ENCODE data around the gene UGT1A3. TPM values are rescaled to one million over a fixed set of nuclear protein-coding genes. Genes with fewer than 3 reads are reported as not detected.

UGT1A3 gene
- total RNA-seq, 5 donors from 2014 or later (not counting 1 experiment from before 2014, with no cell fraction given): not detected

DNA sequence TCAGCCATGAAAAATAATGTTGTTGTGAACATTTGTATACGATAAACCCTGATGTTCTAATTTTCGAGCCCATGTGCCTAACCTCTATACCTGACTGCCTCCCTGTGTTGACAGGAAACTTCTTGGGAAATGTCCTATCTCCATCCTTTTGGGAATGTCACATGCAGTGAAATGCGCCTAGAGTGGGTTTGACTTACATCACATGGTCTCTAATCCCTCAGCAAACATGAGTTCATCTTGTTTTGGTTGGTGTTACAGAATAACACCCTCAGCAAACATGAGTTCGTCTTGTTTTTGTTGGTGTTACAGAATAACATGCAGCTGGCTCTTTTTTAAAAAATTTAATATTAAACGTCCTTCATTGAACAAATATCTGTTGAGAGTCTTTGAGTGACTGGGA lies 40.5 kb upstream of the UGT1A3 start:
- no peaks in the 10 kb centered on the region for H3K4me1 Mint-ChIP-seq
- ATAC-seq (replicated peaks in 1 of 4) (no peak), DNase-seq (no peak)
- Histone ChIP-seq H3K36me3 (ENCODE audit: control insufficient read depth in 2 of 2, extremely low read depth in 1 of 2, insufficient read depth in 1 of 2, low read length in 1 of 2) (no peaks in the 10 kb centered on the region), H3K4me3 (ENCODE audit: control insufficient read depth in 1 of 2, extremely low read depth in 1 of 2, low read length in 1 of 2) (no peak overlapping the region), H3K4me1 (ENCODE audit: control insufficient read depth in 1 of 2, extremely low read depth in 1 of 2, insufficient read depth in 2 of 2, low read length in 2 of 2) (no peaks in the 10 kb centered on the region), H3K27me3 (replicated peaks in 1 of 2; ENCODE audit: control insufficient read depth in 2 of 2, extremely low read depth in 1 of 2, insufficient read depth in 2 of 2, low read length in 1 of 2) (peaks cover 0 to 5% of the 10 kb centered on the region in 2 experiments), H3K27ac (ENCODE audit: low read length) (no peak overlapping the region), H3K9me3 (no peaks in the 10 kb centered on the region)
- no CpG with 5 or more reads among the region's 5 CpGs for WGBS (ENCODE audit: insufficient coverage)
- H3K9me3 Mint-ChIP-seq: no peaks in the 10 kb centered on the region
- peaks cover 2 to 9% of the 10 kb centered on the region in 2 donors for H3K27me3 Mint-ChIP-seq
- CTCF ChIA-PET: no interaction called here
- no peak overlapping the region for H3K27ac Mint-ChIP-seq
- no peaks in the 10 kb centered on the region for H3K36me3 Mint-ChIP-seq
- H3K4me3 Mint-ChIP-seq: no peak overlapping the region
- POLR2A ChIA-PET: no interaction called here

DNA sequence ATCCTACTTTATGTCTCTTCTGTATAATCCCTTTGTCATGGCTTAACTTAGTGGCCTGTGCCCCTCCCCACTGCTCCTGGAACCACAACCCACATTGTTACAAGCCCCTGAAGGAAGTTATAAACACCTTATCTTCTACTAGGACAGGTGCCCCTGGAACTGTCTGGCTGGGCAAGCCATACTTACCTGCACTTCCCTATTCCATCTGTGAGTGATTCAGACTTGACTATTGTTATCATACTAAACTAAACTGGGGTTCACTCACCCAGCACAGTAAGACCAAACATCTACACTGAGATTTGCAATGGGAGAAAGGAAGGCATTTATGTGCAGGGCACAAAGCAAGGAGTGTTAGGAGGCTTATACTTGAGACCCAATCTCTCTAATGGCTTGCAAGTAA lies 39.8 kb upstream of the UGT1A3 start:
- Mint-ChIP-seq H3K9me3 (no peaks in the 10 kb centered on the region), H3K27me3 (peaks cover 2 to 9% of the 10 kb centered on the region in 2 donors), H3K4me1 (no peaks in the 10 kb centered on the region), H3K27ac (no peak overlapping the region), H3K36me3 (no peaks in the 10 kb centered on the region), H3K4me3 (no peak overlapping the region)
- Histone ChIP-seq H3K4me1 (ENCODE audit: control insufficient read depth in 1 of 2, extremely low read depth in 1 of 2, insufficient read depth in 2 of 2, low read length in 2 of 2) (no peaks in the 10 kb centered on the region), H3K4me3 (ENCODE audit: control insufficient read depth in 1 of 2, extremely low read depth in 1 of 2, low read length in 1 of 2) (no peak overlapping the region), H3K27ac (ENCODE audit: low read length) (no peak overlapping the region), H3K36me3 (ENCODE audit: control insufficient read depth in 2 of 2, extremely low read depth in 1 of 2, insufficient read depth in 1 of 2, low read length in 1 of 2) (no peaks in the 10 kb centered on the region), H3K27me3 (replicated peaks in 1 of 2; ENCODE audit: control insufficient read depth in 2 of 2, extremely low read depth in 1 of 2, insufficient read depth in 2 of 2, low read length in 1 of 2) (peaks cover 0 to 5% of the 10 kb centered on the region in 2 experiments), H3K9me3 (no peaks in the 10 kb centered on the region)
- DNase-seq (no peak), ATAC-seq (replicated peaks in 1 of 4) (no peak)
- ChIA-PET POLR2A (no interaction called here), CTCF (no interaction called here)

DNA sequence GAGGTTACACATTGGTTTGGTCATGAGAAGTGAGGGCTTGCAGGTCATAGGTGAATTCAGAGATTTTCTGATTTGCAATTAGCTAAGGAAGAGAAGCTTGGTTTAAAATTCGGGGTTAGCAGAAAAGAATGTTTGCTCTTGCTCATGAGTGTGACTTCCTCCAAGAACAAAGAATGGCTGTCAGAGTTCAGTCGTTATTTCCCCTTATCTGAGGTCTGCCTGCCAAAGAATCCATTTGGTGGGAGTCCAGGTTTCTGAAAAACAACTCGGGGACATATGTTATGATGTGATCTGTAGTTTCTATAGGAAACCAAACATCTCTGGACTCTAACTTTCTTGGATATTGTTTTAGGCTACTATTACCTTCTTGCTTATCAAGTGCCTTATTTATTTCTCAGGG lies 39.3 kb upstream of the UGT1A3 start:
- H3K27ac Mint-ChIP-seq: no peak overlapping the region
- peaks cover 2 to 9% of the 10 kb centered on the region in 2 donors for H3K27me3 Mint-ChIP-seq
- POLR2A ChIA-PET: no interaction called here
- no peaks in the 10 kb centered on the region for H3K36me3 Mint-ChIP-seq
- ATAC-seq (replicated peaks in 1 of 4) (no peak), DNase-seq (no peak)
- no peak overlapping the region for H3K4me3 ChIP-seq (ENCODE audit: control insufficient read depth in 1 of 2, extremely low read depth in 1 of 2, low read length in 1 of 2)
- no peaks in the 10 kb centered on the region for H3K36me3 ChIP-seq (ENCODE audit: control insufficient read depth in 2 of 2, extremely low read depth in 1 of 2, insufficient read depth in 1 of 2, low read length in 1 of 2)
- no peak overlapping the region for H3K27ac ChIP-seq (ENCODE audit: low read length)
- no peak overlapping the region for H3K4me3 Mint-ChIP-seq
- CTCF ChIA-PET: no interaction called here
- no peaks in the 10 kb centered on the region for H3K9me3 ChIP-seq
- peaks cover 0 to 5% of the 10 kb centered on the region in 2 experiments for H3K27me3 ChIP-seq (replicated peaks in 1 of 2; ENCODE audit: control insufficient read depth in 2 of 2, extremely low read depth in 1 of 2, insufficient read depth in 2 of 2, low read length in 1 of 2)
- H3K4me1 ChIP-seq (ENCODE audit: control insufficient read depth in 1 of 2, extremely low read depth in 1 of 2, insufficient read depth in 2 of 2, low read length in 2 of 2): no peaks in the 10 kb centered on the region
- no peaks in the 10 kb centered on the region for H3K4me1 Mint-ChIP-seq
- H3K9me3 Mint-ChIP-seq: no peaks in the 10 kb centered on the region
- no CpG with 5 or more reads among the region's 3 CpGs for WGBS (ENCODE audit: insufficient coverage)

DNA sequence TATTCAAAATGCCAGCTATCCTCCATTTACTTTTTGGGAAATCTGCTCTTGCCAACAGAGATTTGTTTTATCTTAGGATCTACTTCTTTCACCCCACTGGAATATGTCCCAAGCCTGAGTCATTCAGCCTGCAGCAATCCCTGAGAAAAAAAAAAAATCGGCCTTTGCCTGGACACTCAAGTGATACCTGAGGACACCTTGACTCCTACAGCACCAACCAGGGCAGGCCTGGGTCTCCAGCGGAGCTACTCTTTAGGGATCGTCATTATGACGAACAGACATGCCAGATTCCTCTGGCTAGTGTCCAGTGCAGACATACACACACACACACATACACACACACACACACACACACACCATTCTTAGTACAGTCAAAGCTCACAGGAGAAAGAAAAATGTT lies 38.4 kb upstream of the UGT1A3 start:
- Histone ChIP-seq H3K27me3 (replicated peaks in 1 of 2; ENCODE audit: control insufficient read depth in 2 of 2, extremely low read depth in 1 of 2, insufficient read depth in 2 of 2, low read length in 1 of 2) (peaks cover 0 to 5% of the 10 kb centered on the region in 2 experiments), H3K27ac (ENCODE audit: low read length) (no peak overlapping the region), H3K4me1 (ENCODE audit: control insufficient read depth in 1 of 2, extremely low read depth in 1 of 2, insufficient read depth in 2 of 2, low read length in 2 of 2) (no peaks in the 10 kb centered on the region), H3K4me3 (ENCODE audit: control insufficient read depth in 1 of 2, extremely low read depth in 1 of 2, low read length in 1 of 2) (no peak overlapping the region), H3K36me3 (ENCODE audit: control insufficient read depth in 2 of 2, extremely low read depth in 1 of 2, insufficient read depth in 1 of 2, low read length in 1 of 2) (no peaks in the 10 kb centered on the region), H3K9me3 (no peaks in the 10 kb centered on the region)
- Mint-ChIP-seq H3K27me3 (peaks cover 2 to 9% of the 10 kb centered on the region in 2 donors), H3K4me1 (no peaks in the 10 kb centered on the region), H3K27ac (no peak overlapping the region), H3K9me3 (no peaks in the 10 kb centered on the region), H3K36me3 (no peaks in the 10 kb centered on the region), H3K4me3 (no peak overlapping the region)
- ChIA-PET CTCF (no interaction called here), POLR2A (no interaction called here)
- ATAC-seq (replicated peaks in 1 of 4) (no peak), DNase-seq (no peak)
- 60% methylated on average over 1 of the region's 4 CpGs for WGBS (ENCODE audit: insufficient coverage)

DNA sequence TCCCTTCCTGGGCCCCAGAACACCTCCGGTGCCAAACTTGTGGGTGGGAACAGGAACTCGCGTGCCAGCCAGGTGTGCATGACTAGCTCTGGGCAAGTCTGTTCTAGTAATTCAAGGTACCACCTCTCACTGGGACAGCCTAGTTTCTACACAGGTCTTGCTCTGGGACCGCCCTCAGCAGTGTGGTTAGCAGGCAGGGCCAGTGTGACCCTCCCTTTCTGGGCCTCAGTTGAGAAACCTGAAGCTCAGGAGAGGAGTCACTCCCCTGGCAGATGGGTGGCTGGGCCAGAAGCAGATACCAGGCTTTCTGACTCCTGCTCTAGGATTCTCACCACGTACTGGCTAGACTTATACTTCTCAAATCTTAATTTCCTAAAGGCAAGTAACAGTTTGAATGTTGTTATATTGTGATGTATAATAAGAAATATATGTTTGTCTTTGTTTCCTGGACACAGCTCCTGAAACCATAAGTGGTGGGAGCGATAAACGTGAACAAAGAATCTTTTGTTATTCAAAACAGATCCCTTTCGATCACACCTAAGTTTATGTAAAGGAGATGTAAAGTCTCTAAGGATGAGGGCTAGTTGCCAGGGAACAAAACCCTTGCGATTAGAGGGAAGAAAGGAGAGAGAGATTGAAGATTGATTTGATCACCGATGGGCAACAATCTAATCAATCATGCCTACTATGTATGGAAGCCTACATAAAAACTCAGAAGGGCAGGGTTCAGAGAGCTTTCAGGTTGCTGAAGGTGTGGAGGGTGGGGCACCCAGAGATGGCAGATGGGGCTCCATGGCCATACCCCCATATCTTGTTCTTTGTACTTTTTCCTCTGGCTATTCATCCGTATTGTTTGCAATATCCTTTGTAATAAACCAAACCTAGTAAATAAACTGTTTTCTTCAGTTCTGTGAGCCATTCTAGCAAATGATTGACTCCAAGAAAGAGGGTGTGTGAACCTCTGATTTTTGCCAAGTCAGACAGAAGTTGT lies 37.1 kb upstream of the UGT1A3 start:
- H3K27me3 ChIP-seq (replicated peaks in 1 of 2; ENCODE audit: control insufficient read depth in 2 of 2, extremely low read depth in 1 of 2, insufficient read depth in 2 of 2, low read length in 1 of 2): peaks cover 0 to 5% of the 10 kb centered on the region in 2 experiments
- POLR2A ChIA-PET: no interaction called here
- 76% methylated on average over 4 of the region's 11 CpGs for WGBS (ENCODE audit: insufficient coverage)
- no peaks in the 10 kb centered on the region for H3K4me1 Mint-ChIP-seq
- no peak overlapping the region for H3K27ac ChIP-seq (ENCODE audit: low read length)
- H3K4me1 ChIP-seq (ENCODE audit: control insufficient read depth in 1 of 2, extremely low read depth in 1 of 2, insufficient read depth in 2 of 2, low read length in 2 of 2): no peaks in the 10 kb centered on the region
- peaks cover 5% of the 10 kb centered on the region in 2 donors for H3K27me3 Mint-ChIP-seq
- CTCF ChIA-PET: no interaction called here
- H3K9me3 ChIP-seq: no peaks in the 10 kb centered on the region
- H3K36me3 Mint-ChIP-seq: no peaks in the 10 kb centered on the region
- DNase-seq (no peak), ATAC-seq (replicated peaks in 1 of 4) (no peak)
- no peak overlapping the region for H3K4me3 Mint-ChIP-seq
- H3K4me3 ChIP-seq (ENCODE audit: control insufficient read depth in 1 of 2, extremely low read depth in 1 of 2, low read length in 1 of 2): no peak overlapping the region
- H3K27ac Mint-ChIP-seq: no peak overlapping the region
- H3K9me3 Mint-ChIP-seq: no peaks in the 10 kb centered on the region
- no peaks in the 10 kb centered on the region for H3K36me3 ChIP-seq (ENCODE audit: control insufficient read depth in 2 of 2, extremely low read depth in 1 of 2, insufficient read depth in 1 of 2, low read length in 1 of 2)

DNA sequence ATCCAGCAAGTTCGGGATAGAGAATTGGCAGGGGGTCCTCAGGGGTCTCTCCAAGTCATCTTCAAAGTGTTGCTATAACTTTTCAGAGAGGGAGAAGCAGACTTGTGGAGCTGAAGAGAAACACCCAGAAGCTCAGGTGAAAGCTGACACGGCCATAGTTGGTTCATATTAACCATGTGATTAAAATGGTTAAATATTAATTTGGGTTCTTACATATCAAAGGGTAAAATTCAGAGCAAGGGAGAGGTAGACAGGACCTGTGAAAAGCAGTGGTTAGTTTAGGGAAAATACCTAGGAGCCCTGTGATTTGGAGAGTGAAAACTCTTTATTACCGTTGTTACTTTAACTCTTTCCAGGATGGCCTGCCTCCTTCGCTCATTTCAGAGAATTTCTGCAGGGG lies 36.2 kb upstream of the UGT1A3 start, which contains the start of gene UGT1A6:
TSS of gene UGT1A6 (plus strand) at position 243 of the 400 bp plus-strand sequence. CDS start at position 358, 115 bp downstream.
- Histone ChIP-seq H3K4me3 (ENCODE audit: control insufficient read depth in 1 of 2, extremely low read depth in 1 of 2, low read length in 1 of 2) (no peak within 1 kb of the TSS), H3K36me3 (ENCODE audit: control insufficient read depth in 2 of 2, extremely low read depth in 1 of 2, insufficient read depth in 1 of 2, low read length in 1 of 2) (no peaks in the 10 kb centered on the region), H3K27me3 (replicated peaks in 1 of 2; ENCODE audit: control insufficient read depth in 2 of 2, extremely low read depth in 1 of 2, insufficient read depth in 2 of 2, low read length in 1 of 2) (peaks cover 0 to 5% of the 10 kb centered on the region in 2 experiments), H3K4me1 (ENCODE audit: control insufficient read depth in 1 of 2, extremely low read depth in 1 of 2, insufficient read depth in 2 of 2, low read length in 2 of 2) (no peaks in the 10 kb centered on the region), H3K27ac (ENCODE audit: low read length) (no peak within 1 kb of the TSS), H3K9me3 (no peaks in the 10 kb centered on the region)
- H3K4me3 Mint-ChIP-seq: no peak within 1 kb of the TSS
- ATAC-seq (replicated peaks in 1 of 4): no peak
- no peaks in the 10 kb centered on the region for H3K9me3 Mint-ChIP-seq
- ChIA-PET CTCF (no interaction called here), POLR2A (no interaction called here)
- H3K27me3 Mint-ChIP-seq: peaks cover 4 to 9% of the 10 kb centered on the region in 2 donors
- no peaks in the 10 kb centered on the region for H3K36me3 Mint-ChIP-seq
- DNase-seq: no peak
- H3K4me1 Mint-ChIP-seq: no peaks in the 10 kb centered on the region
- no peak within 1 kb of the TSS for H3K27ac Mint-ChIP-seq
- 70% methylated on average over 4 of the region's 4 CpGs for WGBS (ENCODE audit: insufficient coverage)
